Gastroesophageal sphincter (tissue), 3 donors: ENCODE data around the gene OLFM4.

ENCODE experiments used
- POLR2A ChIP-seq, 2 donors: fragments of 450-650 bp; IDR thresholded peaks; one replicate each; pipeline ENCODE4 v1.6.1; 2017; ENCODE audit warnings: antibody characterized with exemption in 2 of 2, mild to moderate bottlenecking in 2 of 2, moderate library complexity in 1 of 2
- POLR2AphosphoS5 ChIP-seq: sonication (generic); formaldehyde crosslinking; IDR thresholded peaks from one replicate; pipeline ENCODE4 v1.6.1; 2017; ENCODE audit warnings: antibody characterized with exemption
- TF ChIP-seq, protein P1 (sequence below), 4 experiments: fragments of 200-600 bp in 2 of 4; fragments of 450-650 bp in 2 of 4; sonication (generic) in 1 of 4; IDR thresholded peaks; one replicate each; pipeline ENCODE4 v1.5.1; 2017 to 2019; ENCODE audit warnings: antibody characterized with exemption in 4 of 4, mild to moderate bottlenecking in 2 of 4, moderate library complexity in 2 of 4

GRCh38 chr13:53028637-53029203, at the start of gene OLFM4:
- TF ChIP-seq, protein P1, sequence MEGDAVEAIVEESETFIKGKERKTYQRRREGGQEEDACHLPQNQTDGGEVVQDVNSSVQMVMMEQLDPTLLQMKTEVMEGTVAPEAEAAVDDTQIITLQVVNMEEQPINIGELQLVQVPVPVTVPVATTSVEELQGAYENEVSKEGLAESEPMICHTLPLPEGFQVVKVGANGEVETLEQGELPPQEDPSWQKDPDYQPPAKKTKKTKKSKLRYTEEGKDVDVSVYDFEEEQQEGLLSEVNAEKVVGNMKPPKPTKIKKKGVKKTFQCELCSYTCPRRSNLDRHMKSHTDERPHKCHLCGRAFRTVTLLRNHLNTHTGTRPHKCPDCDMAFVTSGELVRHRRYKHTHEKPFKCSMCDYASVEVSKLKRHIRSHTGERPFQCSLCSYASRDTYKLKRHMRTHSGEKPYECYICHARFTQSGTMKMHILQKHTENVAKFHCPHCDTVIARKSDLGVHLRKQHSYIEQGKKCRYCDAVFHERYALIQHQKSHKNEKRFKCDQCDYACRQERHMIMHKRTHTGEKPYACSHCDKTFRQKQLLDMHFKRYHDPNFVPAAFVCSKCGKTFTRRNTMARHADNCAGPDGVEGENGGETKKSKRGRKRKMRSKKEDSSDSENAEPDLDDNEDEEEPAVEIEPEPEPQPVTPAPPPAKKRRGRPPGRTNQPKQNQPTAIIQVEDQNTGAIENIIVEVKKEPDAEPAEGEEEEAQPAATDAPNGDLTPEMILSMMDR (IDR thresholded peaks at IDR 0.05) = no peak
- TF ChIP-seq POLR2A (IDR thresholded peaks at IDR 0.05) (no peak), POLR2AphosphoS5 (no peak)
